ENCODE data around the gene COBL. TPM values are rescaled to one million over a fixed set of nuclear protein-coding genes. Genes with fewer than 3 reads are reported as not detected.

The COBL gene
- total RNA-seq, 6 experiments from 2014 or later: 21.5 to 35.9 (median 24.6) TPM

DNA sequence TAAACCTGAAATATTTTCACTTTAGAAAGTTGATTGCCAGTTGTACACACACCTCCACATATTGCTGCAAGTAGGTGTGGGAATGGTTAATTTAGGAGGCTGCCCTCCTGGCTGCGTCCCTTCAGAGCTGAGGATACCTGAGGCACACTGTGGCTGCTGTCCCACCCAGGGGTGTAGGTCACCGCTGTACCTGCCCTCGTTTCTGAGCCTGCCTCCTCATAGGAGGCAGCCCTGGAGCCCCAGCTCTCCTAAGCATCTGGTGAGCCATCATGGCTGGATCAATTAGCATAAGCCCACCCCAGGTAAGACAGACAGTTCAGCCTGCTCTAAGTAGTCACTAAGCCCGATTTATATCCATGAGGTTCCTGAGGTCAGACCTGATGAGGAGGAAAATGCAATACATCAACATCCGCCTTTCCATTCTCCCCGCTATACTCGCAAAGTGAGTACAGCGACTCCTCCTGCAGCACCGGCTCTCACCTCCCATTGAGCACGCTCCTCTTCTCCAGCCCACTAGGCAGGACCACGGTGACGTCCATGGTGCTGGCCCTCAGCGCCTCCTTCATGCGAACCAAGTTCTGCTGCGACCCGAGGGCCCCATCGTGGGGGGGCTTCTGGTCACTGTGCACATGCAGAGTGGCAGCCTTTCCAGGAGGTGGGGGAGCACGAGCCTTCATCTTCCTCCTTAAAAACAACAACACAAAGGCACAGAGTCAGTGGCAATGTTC, 97.2 kb downstream of the COBL start:
- ATAC-seq (no peak), DNase-seq (no peak)
- TF ChIP-seq, protein P1, sequence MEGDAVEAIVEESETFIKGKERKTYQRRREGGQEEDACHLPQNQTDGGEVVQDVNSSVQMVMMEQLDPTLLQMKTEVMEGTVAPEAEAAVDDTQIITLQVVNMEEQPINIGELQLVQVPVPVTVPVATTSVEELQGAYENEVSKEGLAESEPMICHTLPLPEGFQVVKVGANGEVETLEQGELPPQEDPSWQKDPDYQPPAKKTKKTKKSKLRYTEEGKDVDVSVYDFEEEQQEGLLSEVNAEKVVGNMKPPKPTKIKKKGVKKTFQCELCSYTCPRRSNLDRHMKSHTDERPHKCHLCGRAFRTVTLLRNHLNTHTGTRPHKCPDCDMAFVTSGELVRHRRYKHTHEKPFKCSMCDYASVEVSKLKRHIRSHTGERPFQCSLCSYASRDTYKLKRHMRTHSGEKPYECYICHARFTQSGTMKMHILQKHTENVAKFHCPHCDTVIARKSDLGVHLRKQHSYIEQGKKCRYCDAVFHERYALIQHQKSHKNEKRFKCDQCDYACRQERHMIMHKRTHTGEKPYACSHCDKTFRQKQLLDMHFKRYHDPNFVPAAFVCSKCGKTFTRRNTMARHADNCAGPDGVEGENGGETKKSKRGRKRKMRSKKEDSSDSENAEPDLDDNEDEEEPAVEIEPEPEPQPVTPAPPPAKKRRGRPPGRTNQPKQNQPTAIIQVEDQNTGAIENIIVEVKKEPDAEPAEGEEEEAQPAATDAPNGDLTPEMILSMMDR (IDR thresholded peaks at IDR 0.05): no peak
- no peak for TF ChIP-seq POLR2A (IDR thresholded peaks at IDR 0.05)
- Histone ChIP-seq H3K9me3 (no peaks in the 10 kb centered on the region), H3K4me1 (no peaks in the 10 kb centered on the region), H3K36me3 (no peaks in the 10 kb centered on the region), H3K27ac (no peak overlapping the region), H3K27me3 (no peaks in the 10 kb centered on the region), H3K4me3 (no peak overlapping the region)
- 82% methylated on average over 10 of the region's 18 CpGs for WGBS (ENCODE audit: insufficient coverage, low coverage, low lambda C conversion rate, missing lambda C conversion rate)
- intact Hi-C loops (cut with DNase I): no loop called here

DNA sequence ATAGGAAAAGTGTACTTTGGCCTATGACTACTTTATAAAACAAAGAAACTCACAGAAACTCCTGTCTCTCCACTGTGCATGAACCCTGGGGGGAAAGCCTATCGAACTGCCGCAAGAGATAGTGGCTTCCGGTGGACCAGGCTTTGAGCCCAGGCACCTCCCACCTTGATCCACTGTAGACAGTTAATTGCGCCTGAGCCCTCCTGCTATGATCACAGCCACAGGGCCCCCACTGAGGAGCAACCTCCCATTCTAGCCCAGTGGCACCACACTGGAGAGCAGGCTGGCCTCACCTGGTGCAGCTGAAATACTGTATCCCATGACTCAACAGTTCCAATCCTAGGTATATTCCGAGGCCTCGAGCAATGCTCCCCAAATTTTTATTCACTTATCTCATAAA, 98.8 kb downstream of the COBL start:
- ATAC-seq: no peak
- Histone ChIP-seq H3K27ac (no peak overlapping the region), H3K9me3 (no peaks in the 10 kb centered on the region), H3K36me3 (no peaks in the 10 kb centered on the region), H3K4me3 (no peak overlapping the region), H3K27me3 (no peaks in the 10 kb centered on the region), H3K4me1 (no peaks in the 10 kb centered on the region)
- DNase-seq: no peak
- 90% methylated on average over 2 of the region's 6 CpGs for WGBS (ENCODE audit: insufficient coverage, low coverage, low lambda C conversion rate, missing lambda C conversion rate)
- intact Hi-C loops (cut with DNase I): no loop called here
- TF ChIP-seq, protein P1 (IDR thresholded peaks at IDR 0.05): no peak
- TF ChIP-seq POLR2A (IDR thresholded peaks at IDR 0.05): no peak

DNA sequence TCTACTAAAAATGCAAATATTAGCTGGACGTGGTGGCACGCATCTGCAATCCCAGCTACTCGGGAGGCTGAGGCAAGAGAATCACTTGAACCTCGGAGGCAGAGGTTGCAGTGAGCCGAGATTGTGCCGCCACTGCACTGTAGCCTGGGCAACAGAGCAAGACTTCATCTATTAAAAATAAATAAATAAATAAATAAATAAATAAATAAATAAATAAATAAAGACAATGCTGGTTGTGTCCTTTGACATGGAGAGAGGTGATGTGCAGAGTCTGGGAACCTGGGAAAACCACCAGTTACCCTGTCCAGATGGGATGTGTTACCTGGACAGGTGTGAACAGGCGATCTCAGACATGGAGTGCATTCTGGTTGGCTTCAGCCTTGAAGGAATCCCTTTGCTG, 102.5 kb downstream of the COBL start:
- DNase-seq: no peak
- TF ChIP-seq, protein P1 (IDR thresholded peaks at IDR 0.05): no peak
- ATAC-seq: no peak
- 93% methylated on average over 2 of the region's 7 CpGs for WGBS (ENCODE audit: insufficient coverage, low coverage, low lambda C conversion rate, missing lambda C conversion rate)
- Histone ChIP-seq H3K27ac (no peak overlapping the region), H3K4me1 (no peaks in the 10 kb centered on the region), H3K9me3 (no peaks in the 10 kb centered on the region), H3K36me3 (no peaks in the 10 kb centered on the region), H3K27me3 (no peaks in the 10 kb centered on the region), H3K4me3 (no peak overlapping the region)
- intact Hi-C loops (cut with DNase I): no loop called here

DNA sequence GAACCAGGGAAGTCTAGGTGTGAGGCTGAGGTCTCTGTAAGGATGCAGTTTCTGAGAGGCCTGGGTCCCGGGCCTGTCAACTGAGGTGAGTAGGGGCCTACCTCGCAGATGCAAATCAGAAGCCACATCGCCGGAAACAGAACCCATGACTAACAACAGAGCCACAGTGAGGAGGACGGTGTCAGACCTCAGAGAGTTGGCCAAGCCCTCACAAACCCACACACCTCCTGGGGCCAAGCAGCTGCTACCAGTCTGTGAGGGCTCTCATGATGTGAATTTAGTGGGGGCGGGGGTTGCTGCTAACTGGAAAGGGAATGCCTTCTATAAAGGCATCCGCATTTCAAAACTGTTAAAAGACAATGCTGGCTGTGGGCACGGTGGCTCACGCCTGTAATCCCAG, 103.0 kb downstream of the COBL start:
- H3K4me1 ChIP-seq: no peaks in the 10 kb centered on the region
- H3K4me3 ChIP-seq: no peak overlapping the region
- 100% methylated on average over 2 of the region's 9 CpGs for WGBS (ENCODE audit: insufficient coverage, low coverage, low lambda C conversion rate, missing lambda C conversion rate)
- no peak for DNase-seq
- no peaks in the 10 kb centered on the region for H3K27me3 ChIP-seq
- peak in 1 of 4 donors; percentile 24 for ATAC-seq
- H3K36me3 ChIP-seq: no peaks in the 10 kb centered on the region
- intact Hi-C loops (cut with DNase I): no loop called here
- H3K9me3 ChIP-seq: no peaks in the 10 kb centered on the region
- TF ChIP-seq, protein P1 (IDR thresholded peaks at IDR 0.05): no peak
- TF ChIP-seq POLR2A (IDR thresholded peaks at IDR 0.05): no peak
- H3K27ac ChIP-seq: no peak overlapping the region

Data from right lobe of liver (tissue), 6 donors.